Measurements from ENCODE around the gene KCNS1. TPM values are rescaled to one million over a fixed set of nuclear protein-coding genes. Genes with fewer than 3 reads are reported as not detected.

KCNS1 gene
- polyA plus RNA-seq, 10 donors = 0.03 to 0.18 (median 0.07) TPM; not detected in 1

GRCh38 chr20:45110301-45110700, 9.4 kb upstream of the KCNS1 start:
- DNase-seq = no peak

DNA sequence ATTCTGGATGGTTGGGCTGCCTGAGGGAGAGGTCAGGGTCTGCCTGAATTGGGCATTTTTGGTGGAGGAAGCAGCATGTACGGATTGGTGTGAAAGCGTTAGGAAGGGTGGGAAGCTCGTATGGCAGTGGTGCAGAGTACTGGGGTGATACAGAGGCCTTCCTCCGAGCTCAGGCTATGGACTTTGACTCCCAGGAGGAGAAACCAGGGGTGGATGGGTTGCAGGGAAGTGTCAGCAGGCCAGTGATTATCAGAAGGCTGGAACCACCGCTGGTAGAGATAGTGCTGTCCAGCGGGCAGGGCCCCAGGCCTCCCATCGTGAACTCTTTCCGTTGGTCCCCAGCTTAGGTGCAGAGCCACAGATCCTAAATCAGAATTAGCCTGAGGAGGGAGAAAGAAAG, 8.7 kb upstream of the KCNS1 start:
- DNase-seq = no peak

DNA sequence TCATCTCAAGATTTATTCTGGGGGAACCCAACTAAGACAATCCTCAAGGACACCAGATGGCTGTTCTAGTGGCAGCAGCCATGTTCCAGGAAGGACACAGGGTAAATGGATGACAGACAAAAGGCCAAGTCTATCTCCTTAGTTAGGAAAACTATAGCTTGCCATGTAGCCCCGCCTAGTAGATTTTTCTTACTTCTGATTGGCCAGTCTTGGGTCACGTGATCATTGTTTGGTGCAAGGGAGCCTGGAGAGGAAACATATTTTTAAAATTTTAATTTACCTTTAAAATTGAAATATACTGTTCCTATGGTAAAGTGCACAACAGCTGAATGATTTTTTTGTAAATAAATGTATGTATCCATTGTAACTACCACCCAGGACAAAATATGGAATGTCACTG, 4.4 kb upstream of the KCNS1 start:
- no peak for DNase-seq

GRCh38 chr20:45104786-45105185, 3.9 kb upstream of the KCNS1 start:
- DNase-seq = peak in 1 of 3 donors; percentile 16

GRCh38 chr20:45103072-45103471, 2.1 kb upstream of the KCNS1 start:
- DNase-seq = no peak

DNA sequence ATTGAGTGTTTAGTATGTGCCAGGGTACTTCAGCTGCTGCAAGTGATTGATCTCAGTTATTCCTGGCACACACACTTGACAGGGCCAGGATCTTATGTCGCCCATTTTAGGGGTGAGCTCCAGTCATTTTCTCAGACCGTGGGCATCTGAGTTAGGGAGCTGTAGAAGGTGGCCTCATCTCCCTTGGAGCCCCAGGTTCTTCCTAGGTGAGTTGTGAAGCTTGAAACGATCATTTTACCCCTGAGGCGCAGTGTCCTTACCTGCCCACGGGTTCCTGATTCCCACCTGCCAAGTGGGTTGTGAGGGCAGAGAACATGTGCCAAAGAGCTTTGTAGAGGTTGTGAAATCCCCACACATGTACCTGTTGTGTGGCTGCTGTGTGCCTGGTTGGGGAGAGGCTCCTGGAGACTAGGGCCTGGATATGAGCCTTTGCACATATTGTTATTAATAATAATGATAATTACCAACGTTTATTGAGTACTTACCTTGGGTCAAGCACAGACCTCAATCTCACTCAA, 465 bp upstream of the KCNS1 start:
- no peak for DNase-seq

DNA sequence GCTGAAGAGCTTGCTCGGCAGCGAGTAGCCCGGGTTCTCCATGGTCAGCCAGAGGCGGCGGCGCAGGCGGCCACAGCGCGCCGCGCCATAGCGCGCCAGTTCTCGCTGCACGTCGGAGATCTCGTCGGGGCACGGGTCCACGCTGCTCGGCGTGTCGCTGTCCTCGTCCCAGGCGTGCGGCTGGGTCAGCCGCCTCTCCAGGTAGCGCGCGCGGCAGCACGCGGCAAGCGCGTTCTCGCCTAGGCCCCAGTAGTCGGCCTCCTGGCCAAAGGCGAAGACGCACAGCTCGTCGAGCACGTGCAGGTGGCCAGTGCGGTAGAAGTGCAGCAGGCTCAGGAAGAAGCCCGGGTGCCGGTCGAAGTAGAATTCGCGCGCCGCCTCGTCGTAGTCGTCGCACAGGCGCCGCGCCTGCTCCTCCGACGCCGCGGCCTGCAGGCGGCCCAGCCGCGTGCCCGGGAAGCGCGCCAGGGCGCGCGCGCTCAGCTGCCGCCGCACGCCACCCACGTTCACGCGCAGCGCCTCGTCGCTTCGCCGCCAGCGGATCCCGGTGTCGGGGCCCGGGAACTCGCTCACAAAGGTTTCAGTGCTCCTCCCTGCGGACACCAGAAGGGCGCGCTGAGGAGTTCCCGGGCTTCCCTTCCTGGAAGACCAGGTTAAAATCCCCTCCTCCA, 2.7 kb downstream of the KCNS1 start:
- peak in 2 of 3 donors; percentile 27 to 48 for DNase-seq

- peak in 1 of 3 donors; percentile 53 for DNase-seq
These were observed 3.3 kb downstream of the KCNS1 start for GRCh38 chr20:45097485-45098102.

DNA sequence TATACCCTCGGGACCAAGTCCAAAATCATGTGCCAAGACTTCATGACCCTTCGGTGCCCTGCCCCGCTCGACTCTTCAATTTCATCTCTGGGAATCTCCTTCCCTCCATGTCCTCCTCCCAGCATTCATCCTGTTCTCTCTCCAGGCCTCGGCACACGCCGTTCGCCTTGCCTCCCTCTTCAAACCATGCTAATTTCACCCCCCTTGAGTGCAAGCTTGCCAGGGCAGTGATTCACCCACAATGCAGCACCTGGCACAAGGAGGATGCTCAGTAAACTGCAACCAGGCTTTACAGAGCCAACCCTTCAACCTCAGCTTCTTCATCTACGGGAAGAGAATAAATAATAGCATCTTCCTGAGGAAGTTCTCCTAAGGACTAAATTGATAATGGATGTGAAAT, 4.1 kb downstream of the KCNS1 start:
- DNase-seq = no peak

- DNase-seq = peak; percentile 29 to 63 (median 52)
These were observed 5.1 kb downstream of the KCNS1 start for GRCh38 chr20:45095805-45096238.

- DNase-seq = no peak
These were observed 5.9 kb downstream of the KCNS1 start for GRCh38 chr20:45094864-45095574.

DNA sequence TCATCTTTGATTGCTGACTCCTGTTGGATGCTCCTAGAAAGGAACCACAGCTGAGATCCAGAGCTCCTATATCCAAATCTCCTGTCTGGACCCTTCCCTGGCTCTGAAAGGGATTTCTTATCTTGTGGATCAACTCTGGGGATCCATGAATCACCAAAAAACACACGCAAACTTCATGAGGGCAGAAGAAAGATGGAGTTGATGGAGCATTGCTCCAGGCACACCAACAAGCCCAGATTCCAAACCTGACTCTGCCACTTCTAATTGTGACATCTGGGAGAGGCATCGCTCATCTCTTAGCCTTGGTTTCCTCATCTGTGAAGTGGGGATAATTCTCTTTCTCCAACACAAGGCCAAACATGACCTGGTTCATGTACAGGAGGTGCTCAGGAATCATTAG, 6.7 kb downstream of the KCNS1 start:
- no peak for DNase-seq

- no peak for DNase-seq
These were observed 8.0 kb downstream of the KCNS1 start for GRCh38 chr20:45092898-45093297.

GRCh38 chr20:45091366-45091765, 9.6 kb downstream of the KCNS1 start:
- DNase-seq = no peak

DNA sequence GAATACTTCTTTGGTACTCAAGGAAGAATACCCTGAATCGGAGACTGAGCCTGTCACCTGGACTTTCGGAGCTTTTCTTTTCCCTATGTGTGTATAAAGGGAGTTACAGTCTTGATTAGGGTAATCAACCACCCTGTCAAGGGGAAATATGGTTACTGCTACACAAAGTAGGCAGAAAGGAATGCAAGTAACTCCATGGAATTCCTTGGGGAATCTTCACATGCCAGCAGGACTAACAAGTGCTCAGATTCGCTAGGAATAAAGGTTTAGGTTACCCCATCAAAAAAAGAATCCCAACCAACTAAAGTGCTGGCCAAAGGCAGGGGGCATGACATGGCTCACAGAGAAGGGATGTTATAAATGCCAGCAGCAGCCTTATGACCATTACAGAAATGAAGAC, 10.4 kb downstream of the KCNS1 start:
- DNase-seq = no peak

DNA sequence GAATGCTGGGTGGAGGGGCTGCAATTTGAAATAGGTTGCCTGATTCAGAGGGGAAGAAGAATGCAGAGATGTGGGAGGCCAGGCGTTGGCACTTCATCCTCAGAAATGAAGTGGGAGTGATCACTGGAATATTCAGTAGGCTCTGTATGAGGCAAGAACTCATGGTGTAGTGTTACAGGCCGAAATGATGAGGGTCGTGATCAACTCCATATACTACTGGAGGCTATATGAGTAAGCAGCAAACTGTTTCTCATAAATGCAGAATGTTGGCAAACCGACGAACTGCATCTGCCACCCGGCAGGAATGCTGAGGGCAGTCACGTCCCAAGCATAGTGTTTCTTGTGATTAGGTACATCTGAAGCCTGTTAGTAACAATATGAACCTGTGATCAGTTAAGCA, 12.7 kb downstream of the KCNS1 start:
- peak in 1 of 3 donors; percentile 75 for DNase-seq

GRCh38 chr20:45087814-45088213, 13.1 kb downstream of the KCNS1 start:
- DNase-seq = no peak

GRCh38 chr20:45087097-45087790, 13.7 kb downstream of the KCNS1 start:
- DNase-seq = no peak

DNA sequence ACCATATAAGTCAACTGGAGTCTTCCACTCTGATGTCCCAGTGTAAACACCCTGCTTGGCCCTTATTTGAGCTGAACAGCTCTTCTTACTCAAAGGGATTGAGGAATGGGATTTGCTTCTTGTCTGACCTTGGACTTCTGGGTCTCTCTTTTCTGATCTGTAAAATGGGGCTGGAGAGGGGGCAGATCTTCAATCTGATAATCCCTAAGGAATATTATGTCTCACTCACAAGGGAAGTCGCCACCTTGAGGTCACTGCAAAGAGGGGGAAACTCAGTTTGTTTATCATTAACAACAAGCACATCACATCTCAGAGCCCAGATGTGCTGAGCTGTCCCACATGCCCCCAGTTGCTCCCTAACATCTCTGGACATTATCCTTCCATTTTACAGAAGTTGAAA, 15.1 kb downstream of the KCNS1 start:
- no peak for DNase-seq

DNA sequence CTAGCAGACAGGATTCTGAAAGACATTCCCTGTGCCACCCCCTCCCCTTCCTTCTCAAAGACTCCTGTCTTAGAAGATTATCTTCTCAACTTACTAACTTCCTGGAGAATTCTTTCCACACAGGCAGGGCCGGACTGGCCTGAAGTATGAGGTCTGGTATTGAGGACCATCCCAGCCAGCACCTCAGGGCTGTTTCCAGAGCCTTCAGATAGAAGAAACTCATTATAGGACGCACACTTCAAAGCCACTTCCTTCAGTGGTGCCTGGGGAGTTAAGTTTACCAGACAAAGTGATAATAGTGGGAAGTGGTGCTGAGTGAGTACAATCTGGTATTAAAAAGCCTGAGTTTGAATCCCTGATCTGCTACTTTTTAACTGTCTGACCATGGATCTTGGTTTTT, 15.6 kb downstream of the KCNS1 start:
- DNase-seq = no peak

DNA sequence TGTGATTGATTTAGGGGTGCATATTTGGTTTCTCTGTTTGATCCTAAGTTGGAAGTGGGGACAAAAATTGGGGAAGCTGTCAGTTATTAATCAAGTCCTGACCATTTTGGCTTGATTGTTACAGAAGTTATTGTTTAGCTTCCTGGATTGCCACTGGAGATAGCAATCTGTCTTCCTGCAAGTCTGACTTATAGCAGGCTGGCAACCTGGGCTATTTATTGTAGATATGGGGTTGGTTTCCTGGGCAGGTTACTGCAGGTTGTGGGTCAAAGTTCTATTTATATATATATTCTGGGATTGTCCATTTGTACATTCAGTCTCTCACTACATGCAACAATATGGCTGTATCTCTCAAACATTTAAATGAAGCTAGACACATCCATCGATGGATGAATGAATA, 17.8 kb downstream of the KCNS1 start:
- no peak for DNase-seq

- DNase-seq = no peak
These were observed 18.5 kb downstream of the KCNS1 start for GRCh38 chr20:45082468-45082867.

Data from muscle of back (tissue), 11 donors.